ENCODE results near the gene TTYH3.

TTYH3 gene

GRCh38 chr7:2658941-2659340, 27.2 kb downstream of the TTYH3 start:
- DNase-seq (no peak), ATAC-seq (replicated peaks) (no peak)
- no peak overlapping the region for H3K4me3 Mint-ChIP-seq
- H3K27me3 Mint-ChIP-seq = no peaks in the 10 kb centered on the region
- H3K9me3 Mint-ChIP-seq = no peaks in the 10 kb centered on the region
- no peak overlapping the region for H3K27ac Mint-ChIP-seq
- peaks cover 3% of the 10 kb centered on the region for H3K36me3 Mint-ChIP-seq (ENCODE audit: insufficient read depth)
- H3K4me1 Mint-ChIP-seq (ENCODE audit: low read depth in 2 of 2) = peaks cover 0 to 3% of the 10 kb centered on the region in 2 donors

- no peak overlapping the region for H3K4me3 Mint-ChIP-seq
These were observed 28.0 kb downstream of the TTYH3 start for GRCh38 chr7:2659556-2660358.

GRCh38 chr7:2660359-2661095, 28.7 kb downstream of the TTYH3 start:
- H3K4me3 Mint-ChIP-seq = no peak overlapping the region
- ATAC-seq (replicated peaks) = no peak
- H3K36me3 Mint-ChIP-seq (ENCODE audit: insufficient read depth) = peaks cover 3% of the 10 kb centered on the region
- H3K27ac Mint-ChIP-seq = no peak overlapping the region
- H3K4me1 Mint-ChIP-seq (ENCODE audit: low read depth in 2 of 2) = peaks cover 0 to 3% of the 10 kb centered on the region in 2 donors
- no peaks in the 10 kb centered on the region for H3K9me3 Mint-ChIP-seq
- H3K27me3 Mint-ChIP-seq = no peaks in the 10 kb centered on the region
- no peak for DNase-seq

More at GRCh38 chr7:2659556-2660358, 28.0 kb downstream of the TTYH3 start:
- Mint-ChIP-seq H3K36me3 (ENCODE audit: insufficient read depth) (peaks cover 3% of the 10 kb centered on the region), H3K9me3 (no peaks in the 10 kb centered on the region), H3K27ac (no peak overlapping the region), H3K4me1 (ENCODE audit: low read depth in 2 of 2) (peaks cover 0 to 3% of the 10 kb centered on the region in 2 donors), H3K27me3 (no peaks in the 10 kb centered on the region)
- ATAC-seq (replicated peaks) = no peak
- no peak for DNase-seq

- Mint-ChIP-seq H3K27ac (no peak overlapping the region), H3K27me3 (no peaks in the 10 kb centered on the region), H3K9me3 (no peaks in the 10 kb centered on the region), H3K4me1 (ENCODE audit: low read depth in 2 of 2) (peaks cover 0 to 3% of the 10 kb centered on the region in 2 donors), H3K36me3 (ENCODE audit: insufficient read depth) (peaks cover 3% of the 10 kb centered on the region), H3K4me3 (no peak overlapping the region)
- DNase-seq (no peak), ATAC-seq (replicated peaks) (no peak)
These were observed 29.3 kb downstream of the TTYH3 start for GRCh38 chr7:2661096-2661449.

GRCh38 chr7:2661602-2662272, 30.0 kb downstream of the TTYH3 start:
- peaks cover 0 to 3% of the 10 kb centered on the region in 2 donors for H3K4me1 Mint-ChIP-seq (ENCODE audit: low read depth in 2 of 2)
- no peak overlapping the region for H3K27ac Mint-ChIP-seq
- no peak for DNase-seq
- peaks cover 0 to under 1% of the 10 kb centered on the region in 2 donors for H3K27me3 Mint-ChIP-seq
- H3K36me3 Mint-ChIP-seq (ENCODE audit: insufficient read depth) = peaks cover 3% of the 10 kb centered on the region
- H3K9me3 Mint-ChIP-seq = no peaks in the 10 kb centered on the region
- no peak for ATAC-seq (replicated peaks)
- no peak overlapping the region for H3K4me3 Mint-ChIP-seq

- peaks cover 3% of the 10 kb centered on the region for H3K36me3 Mint-ChIP-seq (ENCODE audit: insufficient read depth)
- ATAC-seq (replicated peaks) (no peak), DNase-seq (no peak)
- no peak overlapping the region for H3K4me3 Mint-ChIP-seq
- H3K27me3 Mint-ChIP-seq = peaks cover 6 to 8% of the 10 kb centered on the region in 2 donors
- no peak overlapping the region for H3K27ac Mint-ChIP-seq
- no peaks in the 10 kb centered on the region for H3K4me1 Mint-ChIP-seq (ENCODE audit: low read depth in 2 of 2)
- H3K9me3 Mint-ChIP-seq = no peaks in the 10 kb centered on the region
These were observed 30.7 kb downstream of the TTYH3 start for GRCh38 chr7:2662273-2663120.

- H3K4me1 Mint-ChIP-seq (ENCODE audit: low read depth in 2 of 2) = peaks cover 0 to 6% of the 10 kb centered on the region in 2 donors
- ATAC-seq (replicated peaks) (no peak), DNase-seq (no peak)
- no peaks in the 10 kb centered on the region for H3K9me3 Mint-ChIP-seq
- peaks cover 14 to 16% of the 10 kb centered on the region in 2 donors for H3K27me3 Mint-ChIP-seq
- no peak overlapping the region for H3K27ac Mint-ChIP-seq
- H3K36me3 Mint-ChIP-seq (ENCODE audit: insufficient read depth) = peaks cover 3% of the 10 kb centered on the region
- H3K4me3 Mint-ChIP-seq = no peak overlapping the region
These were observed 31.5 kb downstream of the TTYH3 start for GRCh38 chr7:2663121-2663886.

GRCh38 chr7:2663960-2664359, 32.2 kb downstream of the TTYH3 start:
- no peak overlapping the region for H3K4me3 Mint-ChIP-seq

GRCh38 chr7:2665359-2665791, 33.6 kb downstream of the TTYH3 start:
- H3K27me3 Mint-ChIP-seq = peaks cover 24 to 31% of the 10 kb centered on the region in 2 donors
- no peak overlapping the region for H3K27ac Mint-ChIP-seq
- peaks cover 3% of the 10 kb centered on the region for H3K36me3 Mint-ChIP-seq (ENCODE audit: insufficient read depth)
- H3K4me3 Mint-ChIP-seq = no peak overlapping the region
- H3K4me1 Mint-ChIP-seq (ENCODE audit: low read depth in 2 of 2) = peaks cover 3 to 6% of the 10 kb centered on the region in 2 donors
- ATAC-seq (replicated peaks) (no peak), DNase-seq (no peak)
- H3K9me3 Mint-ChIP-seq = no peaks in the 10 kb centered on the region

More at GRCh38 chr7:2663960-2664359, 32.2 kb downstream of the TTYH3 start:
- no peak overlapping the region for H3K27ac Mint-ChIP-seq
- H3K27me3 Mint-ChIP-seq = peaks cover 16 to 20% of the 10 kb centered on the region in 2 donors
- ATAC-seq (replicated peaks) (no peak), DNase-seq (no peak)
- H3K9me3 Mint-ChIP-seq = no peaks in the 10 kb centered on the region
- peaks cover 0 to 6% of the 10 kb centered on the region in 2 donors for H3K4me1 Mint-ChIP-seq (ENCODE audit: low read depth in 2 of 2)
- H3K36me3 Mint-ChIP-seq (ENCODE audit: insufficient read depth) = peaks cover 3% of the 10 kb centered on the region

- Mint-ChIP-seq H3K36me3 (ENCODE audit: insufficient read depth) (peaks cover 6% of the 10 kb centered on the region), H3K4me1 (ENCODE audit: low read depth in 2 of 2) (peaks cover 10 to 13% of the 10 kb centered on the region in 2 donors), H3K27me3 (peaks cover 32 to 35% of the 10 kb centered on the region in 2 donors), H3K9me3 (no peaks in the 10 kb centered on the region), H3K27ac (no peak overlapping the region), H3K4me3 (no peak overlapping the region)
- no peak for DNase-seq
- no peak for ATAC-seq (replicated peaks)
These were observed 34.4 kb downstream of the TTYH3 start for GRCh38 chr7:2666155-2666554.

- ATAC-seq (replicated peaks) (no peak), DNase-seq (no peak)
- Mint-ChIP-seq H3K27me3 (peaks cover 32 to 38% of the 10 kb centered on the region in 2 donors), H3K9me3 (no peaks in the 10 kb centered on the region), H3K36me3 (ENCODE audit: insufficient read depth) (peaks cover 7% of the 10 kb centered on the region), H3K4me1 (ENCODE audit: low read depth in 2 of 2) (peaks cover 11 to 14% of the 10 kb centered on the region in 2 donors), H3K27ac (no peak overlapping the region), H3K4me3 (no peak overlapping the region)
These were observed 34.9 kb downstream of the TTYH3 start for GRCh38 chr7:2666588-2667250.

- Mint-ChIP-seq H3K36me3 (ENCODE audit: insufficient read depth) (peaks cover 3% of the 10 kb centered on the region), H3K4me3 (no peak overlapping the region), H3K4me1 (ENCODE audit: low read depth in 2 of 2) (peaks cover 11 to 14% of the 10 kb centered on the region in 2 donors)
These were observed 36.1 kb downstream of the TTYH3 start for GRCh38 chr7:2667843-2668242.

More at GRCh38 chr7:2667843-2668242, 36.1 kb downstream of the TTYH3 start:
- H3K27me3 Mint-ChIP-seq = peaks cover 32 to 38% of the 10 kb centered on the region in 2 donors
- DNase-seq = no peak
- H3K9me3 Mint-ChIP-seq = no peaks in the 10 kb centered on the region
- no peak for ATAC-seq (replicated peaks)
- H3K27ac Mint-ChIP-seq = no peak overlapping the region
